Measurements from ENCODE around the gene C8G.

The C8G gene

GRCh38 chr9:136910901-136911245, 34.2 kb upstream of the C8G start:
- no peak for DNase-seq (ENCODE audit: low read depth)
- peak; percentile 20 for TF ChIP-seq CTCF (IDR thresholded peaks at IDR 0.05; ENCODE audit: low read depth, low read length, missing control alignments)
- no peak overlapping the region for H3K4me3 ChIP-seq (ENCODE audit: low read depth, low read length)

- H3K4me3 ChIP-seq (ENCODE audit: low read depth, low read length), result no peak overlapping the region
- no peak for DNase-seq (ENCODE audit: low read depth)
- no peak for TF ChIP-seq CTCF (IDR thresholded peaks at IDR 0.05; ENCODE audit: low read depth, low read length, missing control alignments)
Measured at GRCh38 chr9:136913701-136914438, 31.2 kb upstream of the C8G start.

- no peak for TF ChIP-seq CTCF (IDR thresholded peaks at IDR 0.05; ENCODE audit: low read depth, low read length, missing control alignments)
- no peak overlapping the region for H3K4me3 ChIP-seq (ENCODE audit: low read depth, low read length)
- no peak for DNase-seq (ENCODE audit: low read depth)
Measured at GRCh38 chr9:136915632-136916329, 29.3 kb upstream of the C8G start.

- no peak for TF ChIP-seq CTCF (IDR thresholded peaks at IDR 0.05; ENCODE audit: low read depth, low read length, missing control alignments)
- no peak for DNase-seq (ENCODE audit: low read depth)
- no peak overlapping the region for H3K4me3 ChIP-seq (ENCODE audit: low read depth, low read length)
Measured at GRCh38 chr9:136916330-136917184, 28.5 kb upstream of the C8G start.

- DNase-seq (ENCODE audit: low read depth), result no peak
- TF ChIP-seq CTCF (IDR thresholded peaks at IDR 0.05; ENCODE audit: low read depth, low read length, missing control alignments), result no peak
- H3K4me3 ChIP-seq (ENCODE audit: low read depth, low read length), result no peak overlapping the region
Measured at GRCh38 chr9:136917902-136918301, 27.1 kb upstream of the C8G start.

- no peak for DNase-seq (ENCODE audit: low read depth)
- no peak for TF ChIP-seq CTCF (IDR thresholded peaks at IDR 0.05; ENCODE audit: low read depth, low read length, missing control alignments)
- H3K4me3 ChIP-seq (ENCODE audit: low read depth, low read length), result no peak overlapping the region
Measured at GRCh38 chr9:136920069-136920468, 25.0 kb upstream of the C8G start.
